Endothelial cell of umbilical vein (primary cell): ENCODE data around the gene MATN1. TPM values are rescaled to one million over a fixed set of nuclear protein-coding genes. Genes with fewer than 3 reads are reported as not detected.

ENCODE experiments used
- BruUV-seq: library from RNA; stranded (reverse); fragments of 400-500 nt; replicated peaks from 2 replicates; lab custom pipeline; 2021; lab: Mats Ljungman, UMichigan
- CTCF ChIA-PET: fragments of 300-600, 350-600 bp; sonication (Branson Sonifier 250); formaldehyde crosslinking; loops from one replicate; lab custom pipeline; 2021; ENCODE audit warnings: antibody characterized with exemption, inconsistent platforms; lab: Charles Lee
- POLR2A ChIA-PET: fragments of 300-600, 350-600 bp; sonication (Branson Sonifier 250); formaldehyde crosslinking; loops from one replicate; lab custom pipeline; 2021; ENCODE audit warnings: antibody characterized with exemption, inconsistent platforms; lab: Charles Lee
- DNase-seq: peaks from one replicate; pipeline ENCODE4 v3.0.0-alpha.2; 2011; ENCODE audit warnings: low read depth, low spot score
- FAIRE-seq: peaks from 2 replicates; lab custom pipeline; 2011; peaks lifted over from hg19 to GRCh38; lab: Jason Lieb, UNC
- H2AFZ ChIP-seq: 2 replicates; pipeline ENCODE4 v1.6.0; 2012; ENCODE audit warnings: low read depth, low read length, control low read depth, inconsistent platforms
- H3K27ac ChIP-seq: 2 replicates; pipeline ENCODE4 v1.5.1; 2011; ENCODE audit warnings: low read depth, mild to moderate bottlenecking, control low read depth, low read length, moderate library complexity; ENCODE audit not compliant: insufficient read depth
- H3K27me3 ChIP-seq, 2 experiments: 2 replicates each; pipeline versions ENCODE4 v1.6.0 to v1.6.1; 2011; ENCODE audit warnings: low read length in 2 of 2, mixed read lengths in 1 of 2; ENCODE audit not compliant: control insufficient read depth in 2 of 2, insufficient read depth in 2 of 2
- H3K36me3 ChIP-seq, 2 experiments: 2 replicates in 1 of 2; 3 replicates in 1 of 2; pipeline ENCODE4 v1.5.1; 2011; ENCODE audit warnings: low read length in 2 of 2, mild to moderate bottlenecking in 1 of 2, moderate library complexity in 1 of 2; ENCODE audit not compliant: control insufficient read depth in 2 of 2, insufficient read depth in 2 of 2; ENCODE audit errors: extremely low read depth in 1 of 2
- H3K4me1 ChIP-seq: 3 replicates; pipeline ENCODE4 v1.5.1; 2011; ENCODE audit warnings: mild to moderate bottlenecking, low read length; ENCODE audit not compliant: control insufficient read depth, insufficient read depth; ENCODE audit errors: extremely low read depth
- H3K4me2 ChIP-seq: 2 replicates; pipeline ENCODE4 v1.6.1; 2011; ENCODE audit warnings: low read length, control low read depth, mixed read lengths; ENCODE audit not compliant: insufficient read depth
- H3K4me3 ChIP-seq, 3 experiments: fragments of 200-600 bp in 1 of 3; sonication (generic), shearing (Covaris generic) in 1 of 3; replicated peaks in 1 of 3; 2 replicates each; pipeline ENCODE4 v1.5.1; 2011 to 2016; ENCODE audit warnings: control low read depth in 3 of 3, low read length in 3 of 3, mild to moderate bottlenecking in 2 of 3, inconsistent platforms in 1 of 3, low read depth in 1 of 3, moderate library complexity in 1 of 3; ENCODE audit not compliant: insufficient read depth in 1 of 3
- H3K79me2 ChIP-seq: 2 replicates; pipeline ENCODE4 v1.6.0; 2012; ENCODE audit warnings: low read length, inconsistent platforms; ENCODE audit not compliant: control insufficient read depth, insufficient read depth
- H3K9ac ChIP-seq: replicated peaks from 2 replicates; pipeline ENCODE3; 2011; ENCODE audit warnings: low read length, control low read depth; ENCODE audit not compliant: insufficient read depth; ENCODE audit errors: extremely low read depth
- H3K9me1 ChIP-seq: replicated peaks from 3 replicates; pipeline ENCODE4 v1.6.0; 2011; ENCODE audit warnings: mild to moderate bottlenecking, low read length; ENCODE audit not compliant: control insufficient read depth, insufficient read depth; ENCODE audit errors: extremely low read depth
- H3K9me3 ChIP-seq: replicated peaks from 2 replicates; pipeline ENCODE4 v1.5.1; 2012; ENCODE audit warnings: low read length, inconsistent platforms; ENCODE audit not compliant: control insufficient read depth, insufficient read depth
- H4K20me1 ChIP-seq: replicated peaks from 2 replicates; pipeline ENCODE3; 2011; ENCODE audit warnings: mild to moderate bottlenecking, low read length; ENCODE audit not compliant: control insufficient read depth, insufficient read depth; ENCODE audit errors: extremely low read depth
- CTCF ChIP-seq, 2 donors: IDR thresholded peaks; 1 replicate in 1 of 2; 2 replicates in 1 of 2; pipeline ENCODE4 v1.5.1; 2011; ENCODE audit warnings: low read length in 2 of 2, mild to moderate bottlenecking in 2 of 2, moderate library complexity in 2 of 2, control low read depth in 1 of 2, inconsistent platforms in 1 of 2, low read depth in 1 of 2; ENCODE audit not compliant: insufficient read depth in 1 of 2; ENCODE audit errors: extremely low read depth in 1 of 2
- EZH2 ChIP-seq: IDR thresholded peaks from 2 replicates; pipeline ENCODE4 v1.6.1; 2012; ENCODE audit warnings: borderline replicate concordance, low read depth, mild to moderate bottlenecking, moderate library complexity, low read length, inconsistent platforms; ENCODE audit not compliant: severe bottlenecking
- FOS ChIP-seq: IDR thresholded peaks from 2 replicates; pipeline ENCODE4 v1.6.1; 2011; ENCODE audit warnings: mild to moderate bottlenecking, low read length, moderate library complexity, borderline replicate concordance; ENCODE audit not compliant: insufficient read depth
- GATA2 ChIP-seq: IDR thresholded peaks from 2 replicates; pipeline ENCODE4 v1.7.0; 2011; ENCODE audit warnings: low read depth, mild to moderate bottlenecking, moderate library complexity, mixed read lengths, low read length; ENCODE audit not compliant: insufficient read length, insufficient read depth
- JUN ChIP-seq: IDR thresholded peaks from 2 replicates; pipeline ENCODE4 v1.6.1; 2011; ENCODE audit warnings: borderline replicate concordance, low read depth; ENCODE audit not compliant: insufficient read length, insufficient read depth
- MAX ChIP-seq: IDR thresholded peaks from 2 replicates; pipeline ENCODE4 v1.6.1; 2011; ENCODE audit not compliant: insufficient read depth, insufficient read length
- MYC ChIP-seq: IDR thresholded peaks from one replicate; pipeline ENCODE4 v1.6.1; 2011; ENCODE audit warnings: mild to moderate bottlenecking, low read depth, low read length
- POLR2A ChIP-seq: IDR thresholded peaks from 2 replicates; pipeline ENCODE4 v1.6.1; 2012; ENCODE audit warnings: low read depth, mild to moderate bottlenecking, control low read depth, low read length
- POLR2AphosphoS5 ChIP-seq: IDR thresholded peaks from 2 replicates; pipeline ENCODE4 v1.6.1; 2012; ENCODE audit warnings: low read depth, mild to moderate bottlenecking, control low read depth, low read length, moderate library complexity; ENCODE audit not compliant: insufficient read depth
- dilution Hi-C: fragments of 300-500 bp; cut with MboI; formaldehyde crosslinking; loops from one replicate; pipeline ENCODE4 v1.15.0; 2019; ENCODE audit warnings: low sequenced_read_pairs; ENCODE audit not compliant: extremely low pct_ligation_motif_present
- intact Hi-C: fragments of 100-400 bp; cut with micrococcal nuclease; formaldehyde crosslinking; loops from one replicate; pipeline ENCODE4 v1.10.0; 2022
- polyA plus RNA-seq, 4 experiments: library from polyadenylated mRNA; depleted of rRNA in 3 of 4; stranded (reverse) in 3 of 4; unstranded in 1 of 4; fragments of >200 nt; gene quantifications; 2 replicates each; pipeline versions ENCODE4 v1.2.1 to v1.2.3, GENCODE V29; 2011 to 2012; ENCODE audit warnings: missing spikeins in 1 of 4
- total RNA-seq: library from RNA; stranded (reverse); gene quantifications from 2 replicates; pipeline ENCODE4 v1.2.3, GENCODE V29; 2021

Gene MATN1
- total and polyA plus RNA-seq, 2 donors (not counting 3 experiments of a cell fraction or from before 2014, with no cell fraction given), result 0.29 to 0.36 TPM

GRCh38 chr1:30742300-30742962 lies 19.0 kb upstream of the MATN1 start:
- Histone ChIP-seq H3K4me1 (peaks cover 16% of the 10 kb centered on the region), H3K4me3 (no peak overlapping the region), H3K36me3 (peaks cover 0 to 2% of the 10 kb centered on the region in 2 experiments), H3K27ac (no peak overlapping the region), H2AFZ (no peak overlapping the region), H3K4me2 (no peak overlapping the region), H3K9ac (no peak overlapping the region), H3K9me3 (no peaks in the 10 kb centered on the region), H4K20me1 (no peaks in the 10 kb centered on the region), H3K9me1 (no peaks in the 10 kb centered on the region), H3K27me3 (no peaks in the 10 kb centered on the region), H3K79me2 (no peaks in the 10 kb centered on the region)
- dilution Hi-C loops (no loop called here), intact Hi-C loops (no loop called here)
- TF ChIP-seq MYC, result no peak
- no peak for TF ChIP-seq POLR2A
- no peak for TF ChIP-seq POLR2AphosphoS5
- no peak for TF ChIP-seq JUN
- no peak for TF ChIP-seq EZH2
- TF ChIP-seq CTCF (IDR thresholded peaks at IDR 0.05; ENCODE audit: extremely low read depth in 1 of 2, insufficient read depth in 1 of 2, low read depth in 1 of 2, low read length in 2 of 2), result no peak
- no peak for TF ChIP-seq FOS
- TF ChIP-seq MAX, result no peak
- TF ChIP-seq GATA2, result no peak
- ChIA-PET CTCF (interaction anchor here (2.2 to 2.3 kb wide), 3 partner anchors 15 to 37 kb away, joined by 10 to 12 read pairs (median 12); partner anchors contain the start of gene LAPTM5), POLR2A (no interaction called here)
- no TSS peak for BruUV-seq
- FAIRE-seq (no peak), DNase-seq (no peak)
